Fibroblast of lung (primary cell): ENCODE data around the gene PLAAT4. TPM values are rescaled to one million over a fixed set of nuclear protein-coding genes. Genes with fewer than 3 reads are reported as not detected.
A peak's percentile ranks its signal among the peaks of the same experiment; 100 is the strongest.

Source experiments
- DNase-seq, 2 donors: peaks; one replicate each; pipeline versions ENCODE4 v3.0.0 to v3.0.0-alpha.2; 2010; ENCODE audit warnings: low read depth in 2 of 2
- H2AFZ ChIP-seq: 2 replicates; pipeline ENCODE4 v1.5.1; 2012; ENCODE audit warnings: low read length, control low read depth, inconsistent platforms
- H3K27ac ChIP-seq: 2 replicates; pipeline ENCODE4 v1.5.1; 2011; ENCODE audit warnings: low read length, control low read depth; ENCODE audit not compliant: insufficient read depth
- H3K27me3 ChIP-seq: 2 replicates; pipeline ENCODE4 v1.5.1; 2011; ENCODE audit warnings: mild to moderate bottlenecking, low read length; ENCODE audit not compliant: control insufficient read depth, insufficient read depth
- H3K36me3 ChIP-seq: 2 replicates; pipeline ENCODE4 v1.5.1; 2011; ENCODE audit warnings: low read length; ENCODE audit not compliant: control insufficient read depth, insufficient read depth
- H3K4me1 ChIP-seq: 2 replicates; pipeline ENCODE4 v1.5.1; 2011; ENCODE audit warnings: low read length; ENCODE audit not compliant: control insufficient read depth, insufficient read depth; ENCODE audit errors: extremely low read depth
- H3K4me2 ChIP-seq: 2 replicates; pipeline ENCODE4 v1.5.1; 2011; ENCODE audit warnings: low read length, control low read depth; ENCODE audit not compliant: insufficient read depth; ENCODE audit errors: extremely low read depth
- H3K4me3 ChIP-seq, 4 experiments: fragments of 200-600 bp in 1 of 4; sonication (generic) in 1 of 4; replicated peaks in 1 of 4; 2 replicates each; pipeline ENCODE4 v1.5.1; 2011 to 2016; ENCODE audit warnings: low read length in 4 of 4, low read depth in 3 of 4, mild to moderate bottlenecking in 3 of 4, control low read depth in 2 of 4, inconsistent platforms in 1 of 4, mixed read lengths in 1 of 4; ENCODE audit not compliant: insufficient read depth in 1 of 4; ENCODE audit errors: control extremely low read depth in 1 of 4
- H3K79me2 ChIP-seq: 2 replicates; pipeline ENCODE4 v1.5.1; 2012; ENCODE audit warnings: mild to moderate bottlenecking, low read length, inconsistent platforms; ENCODE audit not compliant: control insufficient read depth, insufficient read depth
- H3K9ac ChIP-seq: 2 replicates; pipeline ENCODE4 v1.5.1; 2011; ENCODE audit warnings: mild to moderate bottlenecking, low read length, control low read depth; ENCODE audit not compliant: insufficient read depth
- H3K9me3 ChIP-seq: 2 replicates; pipeline ENCODE4 v1.5.1; 2012; ENCODE audit warnings: low read depth, low read length; ENCODE audit not compliant: control insufficient read depth, insufficient read depth
- H4K20me1 ChIP-seq: 2 replicates; pipeline ENCODE4 v1.5.1; 2011; ENCODE audit warnings: low read length; ENCODE audit not compliant: control insufficient read depth, insufficient read depth; ENCODE audit errors: extremely low read depth
- CTCF ChIP-seq, 2 donors: IDR thresholded peaks in 1 of 2; conservative IDR thresholded peaks in 1 of 2; 1 replicate in 1 of 2; 2 replicates in 1 of 2; pipeline ENCODE4 v1.5.1; 2011 to 2012; ENCODE audit warnings: low read length in 2 of 2, control low read depth in 1 of 2, inconsistent platforms in 1 of 2, low read depth in 1 of 2, mild to moderate bottlenecking in 1 of 2
- EZH2 ChIP-seq: IDR thresholded peaks from 2 replicates; pipeline ENCODE4 v1.5.1; 2012; ENCODE audit warnings: low read length, control low read depth, mild to moderate bottlenecking; ENCODE audit errors: missing control alignments
- polyA plus RNA-seq, 2 donors: library from polyadenylated mRNA; depleted of rRNA in 1 of 2; stranded (reverse) in 1 of 2; unstranded in 1 of 2; fragments of >200 nt; gene quantifications; 2 replicates each; pipeline ENCODE4 v1.2.1, GENCODE V29; 2011 to 2012; ENCODE audit warnings: missing spikeins in 1 of 2
- total RNA-seq: library from RNA; depleted of rRNA; stranded (reverse); fragments of >200 nt; gene quantifications from 2 replicates; pipeline ENCODE4 v1.2.1, GENCODE V29; 2014

Gene PLAAT4
- total and polyA plus RNA-seq, 2 donors (not counting 1 experiment from before 2014, with no cell fraction given) = 47.4 to 85.7 TPM

- no peaks in the 10 kb centered on the region for H4K20me1 ChIP-seq
- no peaks in the 10 kb centered on the region for H3K9me3 ChIP-seq
- H3K4me2 ChIP-seq = no peak overlapping the region
- H3K9ac ChIP-seq = no peak overlapping the region
- H2AFZ ChIP-seq = no peak overlapping the region
- no peaks in the 10 kb centered on the region for H3K79me2 ChIP-seq
- H3K27me3 ChIP-seq = no peaks in the 10 kb centered on the region
- no peak overlapping the region for H3K27ac ChIP-seq
- H3K4me3 ChIP-seq = no peak overlapping the region
- H3K4me1 ChIP-seq = peaks cover 7% of the 10 kb centered on the region
- DNase-seq = no peak
- no peak for TF ChIP-seq CTCF (conservative IDR thresholded peaks at IDR 0.05 in 1 of 2, IDR thresholded peaks at IDR 0.05 in 1 of 2; ENCODE audit: low read depth in 1 of 2, low read length in 2 of 2)
- TF ChIP-seq EZH2 = no peak
- no peaks in the 10 kb centered on the region for H3K36me3 ChIP-seq
These were observed 33.0 kb downstream of the PLAAT4 start for GRCh38 chr11:63569570-63569969.

GRCh38 chr11:63572026-63572688, 35.5 kb downstream of the PLAAT4 start:
- no peak for DNase-seq
- Histone ChIP-seq H3K79me2 (no peaks in the 10 kb centered on the region), H3K4me2 (no peak overlapping the region), H3K36me3 (no peaks in the 10 kb centered on the region), H3K4me1 (peaks cover 7% of the 10 kb centered on the region), H3K9ac (no peak overlapping the region), H3K27ac (no peak overlapping the region), H3K4me3 (no peak overlapping the region), H4K20me1 (no peaks in the 10 kb centered on the region), H3K9me3 (no peaks in the 10 kb centered on the region), H2AFZ (no peak overlapping the region), H3K27me3 (no peaks in the 10 kb centered on the region)
- no peak for TF ChIP-seq EZH2
- no peak for TF ChIP-seq CTCF (conservative IDR thresholded peaks at IDR 0.05 in 1 of 2, IDR thresholded peaks at IDR 0.05 in 1 of 2; ENCODE audit: low read depth in 1 of 2, low read length in 2 of 2)

- Histone ChIP-seq H3K79me2 (no peaks in the 10 kb centered on the region), H2AFZ (peak overlapping the region; percentile 98), H4K20me1 (no peaks in the 10 kb centered on the region), H3K9me3 (no peaks in the 10 kb centered on the region), H3K4me3 (peak overlapping the region; percentile 11 to 38 (median 30)), H3K4me1 (peaks cover 7% of the 10 kb centered on the region), H3K27ac (peak overlapping the region; percentile 44), H3K9ac (peak overlapping the region; percentile 16), H3K36me3 (no peaks in the 10 kb centered on the region), H3K4me2 (peak overlapping the region; percentile 61), H3K27me3 (no peaks in the 10 kb centered on the region)
- TF ChIP-seq CTCF (conservative IDR thresholded peaks at IDR 0.05 in 1 of 2, IDR thresholded peaks at IDR 0.05 in 1 of 2; ENCODE audit: low read depth in 1 of 2, low read length in 2 of 2) (peak; percentile 29 to 31), EZH2 (no peak)
- peak; percentile 66 to 91 for DNase-seq
These were observed 37.6 kb downstream of the PLAAT4 start for GRCh38 chr11:63573881-63574855.
